ENCODE data around the gene HIPK2.

DNA sequence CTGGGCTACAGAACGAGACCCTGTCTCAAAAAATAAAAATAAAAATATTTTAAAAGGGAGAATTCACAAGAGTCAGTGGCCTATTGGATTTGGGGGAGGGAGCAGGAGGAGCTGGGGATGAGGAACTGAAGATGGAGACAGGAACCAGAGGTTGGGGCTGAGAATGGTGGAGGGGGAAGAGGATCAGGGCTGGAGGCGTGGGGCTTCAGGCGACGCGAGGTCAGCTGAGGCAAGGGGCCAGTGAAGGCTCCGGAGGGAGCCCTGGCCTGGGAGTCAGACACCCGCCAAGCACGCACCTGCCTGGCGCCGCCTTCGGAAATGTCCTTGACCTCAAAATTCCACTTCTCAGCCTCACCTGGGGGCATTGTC, 255.0 kb downstream of the HIPK2 start:
- TF ChIP-seq, protein P1, sequence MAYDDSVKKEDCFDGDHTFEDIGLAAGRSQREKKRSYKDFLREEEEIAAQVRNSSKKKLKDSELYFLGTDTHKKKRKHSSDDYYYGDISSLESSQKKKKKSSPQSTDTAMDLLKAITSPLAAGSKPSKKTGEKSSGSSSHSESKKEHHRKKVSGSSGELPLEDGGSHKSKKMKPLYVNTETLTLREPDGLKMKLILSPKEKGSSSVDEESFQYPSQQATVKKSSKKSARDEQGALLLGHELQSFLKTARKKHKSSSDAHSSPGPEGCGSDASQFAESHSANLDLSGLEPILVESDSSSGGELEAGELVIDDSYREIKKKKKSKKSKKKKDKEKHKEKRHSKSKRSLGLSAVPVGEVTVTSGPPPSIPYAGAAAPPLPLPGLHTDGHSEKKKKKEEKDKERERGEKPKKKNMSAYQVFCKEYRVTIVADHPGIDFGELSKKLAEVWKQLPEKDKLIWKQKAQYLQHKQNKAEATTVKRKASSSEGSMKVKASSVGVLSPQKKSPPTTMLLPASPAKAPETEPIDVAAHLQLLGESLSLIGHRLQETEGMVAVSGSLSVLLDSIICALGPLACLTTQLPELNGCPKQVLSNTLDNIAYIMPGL (CRISPR knock-in tag; IDR thresholded peaks at IDR 0.05; ENCODE audit: borderline replicate concordance) = no peak
- no peak for TF ChIP-seq CEBPB (IDR thresholded peaks at IDR 0.05)
- TF ChIP-seq ATOH8 (CRISPR knock-in tag; IDR thresholded peaks at IDR 0.05; ENCODE audit: low read depth) = no peak
- TF ChIP-seq, protein P2, sequence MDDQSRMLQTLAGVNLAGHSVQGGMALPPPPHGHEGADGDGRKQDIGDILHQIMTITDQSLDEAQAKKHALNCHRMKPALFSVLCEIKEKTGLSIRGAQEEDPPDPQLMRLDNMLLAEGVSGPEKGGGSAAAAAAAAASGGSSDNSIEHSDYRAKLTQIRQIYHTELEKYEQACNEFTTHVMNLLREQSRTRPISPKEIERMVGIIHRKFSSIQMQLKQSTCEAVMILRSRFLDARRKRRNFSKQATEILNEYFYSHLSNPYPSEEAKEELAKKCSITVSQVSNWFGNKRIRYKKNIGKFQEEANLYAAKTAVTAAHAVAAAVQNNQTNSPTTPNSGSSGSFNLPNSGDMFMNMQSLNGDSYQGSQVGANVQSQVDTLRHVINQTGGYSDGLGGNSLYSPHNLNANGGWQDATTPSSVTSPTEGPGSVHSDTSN (IDR thresholded peaks at IDR 0.05) = no peak
- TF ChIP-seq REST (IDR thresholded peaks at IDR 0.05) = no peak
- no peak for TF ChIP-seq RAD21 (conservative IDR thresholded peaks at IDR 0.05 in 1 of 2, IDR thresholded peaks at IDR 0.05 in 1 of 2)
- no peak for TF ChIP-seq CTCF (IDR thresholded peaks at IDR 0.05)
- TF ChIP-seq POLR2A (IDR thresholded peaks at IDR 0.05; ENCODE audit: low read length) = no peak
- TF ChIP-seq EHMT2 (IDR thresholded peaks at IDR 0.05; ENCODE audit: low read depth) = no peak
- no peak for TF ChIP-seq HOXA7 (CRISPR knock-in tag; IDR thresholded peaks at IDR 0.05)
- no peak for TF ChIP-seq KDM1A (IDR thresholded peaks at IDR 0.05; ENCODE audit: low read depth)

Data from A549 (cell line).